Sigmoid colon (tissue), 4 donors: ENCODE results near the gene LRP6.

Experiments
- EP300 ChIP-seq, 4 donors: sonication (generic); formaldehyde crosslinking; IDR thresholded peaks; one replicate each; pipeline ENCODE4 v1.6.1; 2017; ENCODE audit warnings: antibody characterized with exemption in 4 of 4
- POLR2A ChIP-seq, 2 donors: fragments of 450-650 bp; IDR thresholded peaks; one replicate each; pipeline ENCODE4 v1.6.1; 2016; ENCODE audit warnings: antibody characterized with exemption in 2 of 2, mild to moderate bottlenecking in 2 of 2, moderate library complexity in 2 of 2
- POLR2AphosphoS5 ChIP-seq, 4 donors: sonication (generic); formaldehyde crosslinking; IDR thresholded peaks; one replicate each; pipeline ENCODE4 v1.6.1; 2017; ENCODE audit warnings: antibody characterized with exemption in 4 of 4
- TF ChIP-seq, protein P1 (sequence below), 4 experiments: fragments of 450-650 bp in 3 of 4; fragments of 200-600 bp in 1 of 4; IDR thresholded peaks; one replicate each; pipeline ENCODE4 v1.5.1; 2016 to 2019; ENCODE audit warnings: antibody characterized with exemption in 4 of 4, mild to moderate bottlenecking in 3 of 4, moderate library complexity in 2 of 4

DNA sequence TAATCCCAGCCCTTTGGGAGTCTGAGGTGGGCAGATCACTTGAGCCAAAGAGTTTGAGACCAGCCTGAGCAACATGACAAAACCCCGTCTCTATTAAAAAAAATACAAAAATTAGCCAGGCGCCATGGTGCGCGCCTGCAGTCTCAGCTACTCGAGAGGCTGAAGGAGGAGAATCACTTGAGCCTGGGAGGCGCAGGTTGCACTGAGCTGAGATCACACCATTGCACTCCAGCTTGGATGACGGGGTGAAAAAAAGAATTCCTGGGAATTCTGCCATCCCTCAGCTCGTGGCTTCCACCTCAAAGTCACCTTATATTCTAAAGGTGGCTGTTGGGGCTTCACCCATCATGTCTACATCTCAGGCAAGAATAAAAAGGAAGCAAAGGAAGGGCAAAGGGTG is 183.2 kb downstream of the LRP6 start:
- TF ChIP-seq, protein P1, sequence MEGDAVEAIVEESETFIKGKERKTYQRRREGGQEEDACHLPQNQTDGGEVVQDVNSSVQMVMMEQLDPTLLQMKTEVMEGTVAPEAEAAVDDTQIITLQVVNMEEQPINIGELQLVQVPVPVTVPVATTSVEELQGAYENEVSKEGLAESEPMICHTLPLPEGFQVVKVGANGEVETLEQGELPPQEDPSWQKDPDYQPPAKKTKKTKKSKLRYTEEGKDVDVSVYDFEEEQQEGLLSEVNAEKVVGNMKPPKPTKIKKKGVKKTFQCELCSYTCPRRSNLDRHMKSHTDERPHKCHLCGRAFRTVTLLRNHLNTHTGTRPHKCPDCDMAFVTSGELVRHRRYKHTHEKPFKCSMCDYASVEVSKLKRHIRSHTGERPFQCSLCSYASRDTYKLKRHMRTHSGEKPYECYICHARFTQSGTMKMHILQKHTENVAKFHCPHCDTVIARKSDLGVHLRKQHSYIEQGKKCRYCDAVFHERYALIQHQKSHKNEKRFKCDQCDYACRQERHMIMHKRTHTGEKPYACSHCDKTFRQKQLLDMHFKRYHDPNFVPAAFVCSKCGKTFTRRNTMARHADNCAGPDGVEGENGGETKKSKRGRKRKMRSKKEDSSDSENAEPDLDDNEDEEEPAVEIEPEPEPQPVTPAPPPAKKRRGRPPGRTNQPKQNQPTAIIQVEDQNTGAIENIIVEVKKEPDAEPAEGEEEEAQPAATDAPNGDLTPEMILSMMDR (IDR thresholded peaks at IDR 0.05), result no peak
- TF ChIP-seq POLR2AphosphoS5 (IDR thresholded peaks at IDR 0.05), result no peak
- TF ChIP-seq EP300 (IDR thresholded peaks at IDR 0.05), result no peak
- TF ChIP-seq POLR2A (IDR thresholded peaks at IDR 0.05), result no peak
